Measurements from ENCODE around the gene ZNF331.

DNA sequence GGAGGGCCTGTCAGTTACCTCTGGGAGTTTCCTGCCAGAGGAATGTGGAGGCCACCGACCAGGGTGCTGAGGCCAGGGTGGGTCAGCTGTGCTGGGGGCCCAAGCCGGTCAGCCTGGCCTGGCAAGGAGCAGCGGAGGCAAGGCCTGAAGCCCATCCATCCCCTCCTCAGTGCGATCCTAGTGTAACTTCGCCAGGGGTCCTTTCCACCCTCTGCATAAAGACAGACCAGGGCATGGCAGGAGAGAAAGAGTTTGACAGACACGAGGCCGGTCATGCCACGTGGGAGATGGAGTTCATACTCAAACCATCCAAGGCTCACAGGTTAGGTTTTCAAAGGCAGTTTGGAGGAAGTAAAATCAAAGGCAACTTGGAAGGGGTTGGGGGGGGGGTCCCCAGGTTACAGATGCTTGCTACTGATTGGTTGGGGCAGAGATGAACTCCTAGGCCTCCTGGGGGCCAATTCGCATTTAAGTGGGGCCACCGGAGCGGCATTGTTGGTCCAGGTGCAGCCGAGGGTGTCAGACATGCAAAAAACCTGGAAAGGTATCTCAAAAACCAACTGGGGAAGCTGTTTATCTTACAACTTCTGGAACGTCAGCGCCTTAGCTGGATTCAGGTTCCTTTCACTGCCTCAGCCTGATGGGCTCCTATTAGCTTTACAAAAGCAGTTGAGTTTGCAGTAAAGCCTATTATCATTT, 57.0 kb downstream of the ZNF331 start:
- TF ChIP-seq CTCF (IDR thresholded peaks at IDR 0.05) (no peak), ZFX (IDR thresholded peaks at IDR 0.05; ENCODE audit: borderline replicate concordance) (no peak)

Measured in 22Rv1 (cell line).